Measurements from ENCODE around the gene TIMM29.

Gene TIMM29

DNA sequence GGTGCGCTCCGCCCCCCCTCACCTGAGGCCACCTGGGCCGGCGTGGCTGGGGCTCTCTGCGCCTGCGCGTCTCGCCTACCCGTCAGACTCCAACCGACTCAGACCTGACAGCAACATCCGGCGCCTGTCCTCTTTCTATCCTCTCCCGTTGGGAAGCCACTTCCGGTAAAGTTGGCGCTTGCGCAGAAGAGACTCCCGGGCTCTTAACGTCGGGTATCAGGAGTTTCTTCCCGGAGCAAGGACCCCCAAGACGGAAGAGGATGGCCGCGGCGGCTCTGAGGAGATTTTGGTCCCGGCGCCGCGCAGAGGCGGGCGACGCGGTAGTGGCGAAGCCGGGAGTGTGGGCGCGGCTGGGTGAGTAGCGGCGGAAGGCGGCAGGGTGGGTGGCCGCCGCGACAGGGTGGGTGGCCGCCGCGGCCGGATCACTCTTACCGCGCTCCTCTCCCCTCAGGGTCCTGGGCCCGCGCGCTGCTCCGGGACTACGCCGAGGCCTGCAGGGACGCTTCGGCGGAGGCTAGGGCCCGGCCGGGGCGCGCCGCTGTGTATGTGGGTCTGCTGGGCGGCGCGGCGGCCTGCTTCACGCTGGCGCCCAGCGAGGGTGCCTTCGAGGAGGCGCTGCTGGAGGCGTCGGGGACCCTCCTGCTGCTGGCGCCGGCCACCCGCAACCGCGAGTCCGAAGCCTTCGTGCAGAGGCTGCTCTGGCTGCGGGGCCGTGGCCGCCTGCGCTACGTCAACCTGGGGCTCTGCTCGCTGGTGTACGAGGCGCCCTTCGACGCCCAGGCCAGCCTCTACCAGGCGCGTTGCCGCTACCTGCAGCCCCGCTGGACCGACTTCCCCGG, at the start of gene TIMM29, which contains the start of gene YIPF2:
TIMM29 (plus strand) TSS at position 249 of the 839 bp plus-strand sequence; CDS start at position 261, 12 bp downstream.
YIPF2 (minus strand) TSS at position 77 of the 839 bp plus-strand sequence. CDS start 229 bp downstream, outside the sequence.
- DNase-seq: peak; percentile 98

GRCh38 chr19:10881403-10882107, 47.1 kb upstream of the TIMM29 start:
- DNase-seq: no peak

DNA sequence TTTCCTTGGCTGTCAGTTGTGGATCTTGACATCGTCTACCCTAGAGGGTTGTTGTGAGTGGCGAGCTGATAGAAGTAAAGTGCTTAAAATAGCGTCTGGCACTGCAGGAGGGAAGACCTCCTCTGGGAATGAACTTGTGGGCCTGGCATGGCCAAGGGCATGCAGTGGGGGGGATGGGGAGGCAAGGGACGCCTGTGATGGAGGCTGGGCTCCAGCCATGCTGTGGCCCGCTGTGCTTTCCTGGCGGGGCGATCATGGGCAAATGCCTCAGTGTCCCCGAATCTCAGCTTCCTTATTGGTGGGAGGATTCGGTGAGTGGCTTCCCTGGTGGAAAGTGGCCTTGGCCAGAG, 46.5 kb upstream of the TIMM29 start:
- DNase-seq: no peak

GRCh38 chr19:10884274-10884673, 44.3 kb upstream of the TIMM29 start:
- DNase-seq: no peak

DNA sequence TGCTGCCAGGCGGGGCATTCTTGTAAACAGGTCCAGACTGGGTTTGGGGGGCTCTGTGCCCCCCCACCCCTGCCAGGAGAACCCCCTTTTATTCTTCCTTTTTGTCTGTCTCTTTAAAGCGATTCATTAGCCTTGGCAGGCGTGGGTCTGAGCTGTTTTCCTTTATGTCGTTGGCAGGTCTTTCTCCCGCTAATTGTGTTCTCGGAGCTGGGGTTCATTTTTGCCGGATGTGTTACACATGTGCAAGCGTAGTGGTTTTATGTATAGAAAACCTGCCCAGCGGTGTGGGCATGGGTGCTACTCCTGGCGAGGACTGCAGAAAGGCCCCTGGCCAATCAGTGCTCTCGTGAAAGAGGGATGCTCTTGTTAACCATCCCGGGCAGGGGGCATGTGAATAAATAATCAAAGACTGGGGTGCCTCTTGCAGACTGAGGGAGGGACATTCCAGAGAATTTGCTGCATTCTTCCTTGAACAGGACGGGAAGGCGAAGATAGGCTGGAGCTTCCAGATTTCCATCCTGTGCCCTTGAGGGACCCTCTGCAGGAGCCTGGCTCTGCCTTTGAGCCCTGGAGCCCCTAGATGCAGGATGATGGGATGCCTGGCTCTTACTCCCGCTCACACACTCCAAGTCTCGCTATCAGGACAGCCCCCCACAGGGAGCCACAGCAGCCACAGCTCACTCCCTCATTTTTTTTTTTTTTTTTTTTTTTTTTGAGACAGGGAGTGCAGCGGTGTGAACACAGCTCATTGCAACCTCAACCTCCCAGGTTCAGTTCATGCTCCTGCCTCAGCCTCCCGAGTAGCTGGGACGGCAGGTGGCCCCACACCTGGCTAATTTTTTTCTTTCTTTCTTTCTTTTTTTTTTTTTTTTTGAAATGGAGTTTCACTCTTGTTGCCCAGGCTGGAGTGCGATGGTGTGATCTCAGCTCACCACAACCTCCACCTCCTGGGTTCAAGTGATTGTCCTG, 43.1 kb upstream of the TIMM29 start:
- DNase-seq: no peak

DNA sequence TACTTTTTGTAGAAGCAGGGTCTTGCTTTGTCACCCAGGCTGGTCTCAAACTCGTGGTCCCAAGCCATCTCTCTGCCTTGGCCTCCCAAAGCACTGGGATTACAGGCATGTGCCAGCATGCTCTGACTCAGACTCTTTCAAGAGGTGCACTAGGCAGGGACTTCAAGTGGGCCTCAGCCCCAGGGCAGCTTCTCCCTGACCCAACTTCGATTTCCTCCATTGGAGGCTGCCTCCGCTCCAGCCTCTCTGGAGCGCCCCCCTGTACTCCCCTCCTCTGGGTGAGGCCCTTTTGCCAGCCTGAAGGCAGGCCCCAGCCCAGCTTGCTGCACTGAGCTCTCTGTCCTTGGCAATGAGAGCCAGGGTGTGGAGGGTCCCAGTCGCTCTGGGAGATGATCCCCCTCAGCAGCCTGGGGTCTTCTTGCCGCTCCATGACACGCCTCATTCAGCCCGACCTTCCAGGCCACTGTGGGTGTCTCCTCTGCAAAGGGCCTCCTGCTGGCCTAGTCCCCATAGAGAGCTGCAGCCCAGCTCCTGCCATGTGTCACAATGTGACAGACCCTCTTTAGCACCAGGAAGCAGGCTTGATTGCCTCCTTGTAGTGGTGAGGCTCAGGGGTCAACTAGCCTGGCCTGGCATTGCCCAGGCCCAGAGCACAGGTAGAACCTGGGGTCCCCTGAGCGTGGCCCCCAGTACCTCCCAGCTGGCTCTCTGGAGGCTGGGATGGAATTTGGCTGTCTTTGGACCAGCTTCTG, 40.8 kb upstream of the TIMM29 start:
- DNase-seq: no peak

DNA sequence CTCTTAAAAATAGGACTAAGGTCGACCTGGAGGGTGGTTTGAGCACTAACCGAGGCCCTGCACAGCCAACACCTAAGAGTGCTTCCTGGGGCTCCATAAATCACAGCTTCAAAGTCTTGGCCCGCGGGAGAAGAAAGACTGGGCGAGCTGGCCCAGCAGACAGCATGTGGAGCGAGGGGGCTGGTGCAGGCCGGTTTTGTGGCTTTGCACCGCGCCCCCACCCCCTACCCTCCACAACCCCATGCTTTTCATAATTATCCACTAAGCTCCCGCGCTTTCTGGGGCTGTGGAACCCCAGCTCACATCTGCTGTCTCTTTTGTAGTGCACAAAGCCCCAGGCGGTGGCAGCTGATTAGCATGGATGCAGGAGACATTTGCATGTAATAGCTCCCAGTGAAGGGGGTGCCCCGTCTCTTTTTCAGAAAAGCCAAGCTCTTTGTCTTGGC, 40.2 kb upstream of the TIMM29 start:
- no peak for DNase-seq

- no peak for DNase-seq
Observed at GRCh38 chr19:10889880-10890279, 38.7 kb upstream of the TIMM29 start.

DNA sequence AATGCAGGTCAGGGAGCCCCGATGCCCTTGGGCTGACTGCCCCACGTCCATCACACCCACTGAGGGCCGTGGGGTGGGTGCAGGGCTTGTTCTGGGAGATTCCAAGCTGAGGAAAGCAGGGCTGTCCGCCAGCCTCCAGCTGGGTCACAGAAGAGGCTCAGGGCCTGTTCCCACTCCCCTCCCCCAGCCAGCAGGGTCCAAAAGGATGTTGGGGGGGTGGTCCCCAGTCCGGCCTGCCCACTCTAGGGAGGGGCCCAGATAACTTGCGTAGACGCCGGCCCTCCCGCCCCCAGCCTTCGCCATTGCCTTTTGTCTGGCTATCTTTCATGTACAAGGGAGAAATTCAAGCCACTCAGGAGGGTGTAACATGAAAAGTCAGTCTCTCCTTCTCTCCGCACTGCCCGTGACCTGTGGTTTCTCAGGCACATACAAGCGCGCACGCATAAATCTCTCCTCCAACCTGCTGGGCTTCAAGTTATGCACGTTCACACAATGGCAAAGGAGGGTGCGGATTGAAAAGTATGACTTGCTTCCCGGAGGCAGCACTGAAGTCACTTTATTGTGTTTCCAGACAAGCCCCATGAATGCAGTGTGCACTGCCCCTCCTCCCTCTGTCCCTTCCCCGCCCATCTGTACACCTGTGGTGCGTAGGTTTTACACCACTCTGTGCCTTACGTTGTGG, 37.1 kb upstream of the TIMM29 start:
- DNase-seq: no peak

- no peak for DNase-seq
Observed at GRCh38 chr19:10892256-10892655, 36.4 kb upstream of the TIMM29 start.

DNA sequence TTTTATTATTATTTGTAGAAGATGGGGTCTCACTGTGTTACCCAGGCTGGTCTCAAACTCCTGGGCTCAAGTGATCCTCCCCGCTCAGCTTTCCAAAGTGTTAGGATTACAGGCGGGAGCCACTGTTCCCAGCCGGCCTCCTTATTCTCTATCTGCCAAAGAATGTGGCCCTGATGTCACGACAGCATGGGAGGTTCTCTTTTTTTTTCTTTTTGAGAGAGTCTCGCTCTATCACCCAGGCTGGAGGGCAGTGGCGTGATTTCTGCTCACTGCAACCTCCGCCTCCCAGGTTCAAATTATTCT, 33.7 kb upstream of the TIMM29 start:
- no peak for DNase-seq

GRCh38 chr19:10895363-10895762, 33.2 kb upstream of the TIMM29 start:
- no peak for DNase-seq

DNA sequence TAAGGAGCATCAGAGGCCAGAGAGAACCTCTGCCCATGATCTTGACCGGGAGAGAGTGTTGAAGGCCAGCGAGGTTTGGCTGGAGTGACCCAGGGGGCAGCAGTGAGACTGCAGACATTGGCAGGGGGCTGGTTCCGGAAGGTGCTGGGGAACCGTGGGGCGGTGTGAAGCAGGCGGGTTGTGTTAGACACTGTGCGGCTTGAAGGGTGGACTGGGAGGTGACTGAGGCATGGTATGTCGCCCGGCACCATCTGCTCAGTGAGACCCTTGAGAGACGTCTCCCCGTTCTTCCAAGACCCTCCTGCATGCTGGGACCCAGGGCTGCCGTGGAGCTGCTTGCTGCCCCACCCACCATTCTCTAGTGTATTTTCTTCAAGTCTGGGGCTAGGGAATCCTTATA, 32.7 kb upstream of the TIMM29 start:
- no peak for DNase-seq

DNA sequence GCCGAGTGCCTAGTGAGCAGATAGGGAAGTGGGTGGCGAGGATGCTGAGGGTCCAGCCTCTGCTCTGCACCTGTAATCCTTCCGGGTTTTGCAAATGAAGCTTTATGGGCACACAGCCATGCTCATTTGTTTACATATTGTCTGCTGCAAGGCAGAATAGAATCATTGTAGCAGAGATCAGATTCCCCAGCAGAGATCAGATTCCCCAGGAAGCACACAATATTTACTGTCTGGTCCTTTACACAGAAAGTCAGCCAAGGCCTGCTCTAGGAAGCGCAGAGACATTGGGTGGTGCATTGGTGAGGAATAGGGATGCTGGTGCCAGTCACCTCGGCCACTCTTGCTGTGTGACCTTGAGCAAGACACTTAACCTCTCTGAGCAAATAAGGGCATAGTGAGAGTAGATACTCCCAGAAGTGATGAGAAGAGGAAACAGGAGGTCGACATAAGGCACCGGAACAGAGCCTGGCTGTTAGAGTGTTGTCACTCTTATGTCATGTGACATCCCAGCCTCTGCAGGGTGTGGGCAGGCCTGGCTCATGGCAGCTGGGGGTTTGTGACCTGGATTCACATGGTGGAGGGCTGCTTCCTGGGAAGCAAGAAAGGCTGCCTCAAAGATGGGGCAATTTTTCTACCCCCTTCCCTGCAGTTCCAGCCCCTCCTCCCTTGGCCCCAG, 31.6 kb upstream of the TIMM29 start:
- DNase-seq: no peak

- no peak for DNase-seq
Observed at GRCh38 chr19:10898633-10899032, 30.0 kb upstream of the TIMM29 start.

GRCh38 chr19:10899151-10899653, 29.4 kb upstream of the TIMM29 start:
- DNase-seq: no peak

GRCh38 chr19:10907925-10908324, 20.7 kb upstream of the TIMM29 start:
- no peak for DNase-seq

DNA sequence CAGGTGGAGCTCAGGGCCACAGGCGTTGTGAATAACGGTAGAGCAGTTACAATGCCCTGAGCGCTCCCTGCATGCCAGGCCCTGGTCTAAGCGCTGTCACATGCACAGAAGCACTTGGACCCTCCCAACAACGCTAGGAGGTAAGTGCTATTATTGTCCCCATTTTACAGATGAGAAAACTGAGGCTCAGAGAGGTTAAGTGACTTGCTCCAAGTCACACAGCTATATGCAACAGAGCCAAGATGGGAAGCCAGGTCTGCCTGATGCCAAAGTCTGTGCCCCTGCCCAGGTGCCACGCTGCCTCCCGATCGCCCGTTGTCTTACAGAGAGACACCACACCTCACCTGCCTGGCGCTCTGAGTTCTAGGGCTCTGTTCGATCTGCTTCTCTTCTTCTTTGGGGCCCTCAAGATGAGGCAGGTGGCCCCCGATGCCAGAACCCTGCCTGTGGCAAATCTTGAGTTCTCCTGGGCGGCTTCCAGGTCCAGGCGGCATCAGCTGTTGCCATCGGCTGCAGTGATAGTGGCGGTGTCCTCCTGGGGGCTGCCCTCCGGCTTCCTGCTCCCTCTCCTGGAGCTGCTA, 20.1 kb upstream of the TIMM29 start:
- no peak for DNase-seq

GRCh38 chr19:10911579-10912363, 16.8 kb upstream of the TIMM29 start:
- DNase-seq: no peak

- no peak for DNase-seq
Observed at GRCh38 chr19:10912619-10913018, 16.0 kb upstream of the TIMM29 start.
